Tibial nerve (tissue), 4 donors: ENCODE measurements around the gene GIT1.

ENCODE experiments used
- EP300 ChIP-seq, 2 donors: sonication (generic); formaldehyde crosslinking; IDR thresholded peaks; one replicate each; pipeline ENCODE4 v1.6.1; 2017; ENCODE audit warnings: antibody characterized with exemption in 2 of 2, mild to moderate bottlenecking in 1 of 2
- POLR2A ChIP-seq, 2 donors: fragments of 450-650 bp; IDR thresholded peaks; one replicate each; pipeline ENCODE4 v1.6.1; 2017; ENCODE audit warnings: antibody characterized with exemption in 2 of 2, mild to moderate bottlenecking in 2 of 2, moderate library complexity in 2 of 2
- TF ChIP-seq, protein P1 (sequence below), 5 experiments: fragments of 200-600 bp in 3 of 5; fragments of 450-650 bp in 2 of 5; sonication (generic) in 3 of 5; IDR thresholded peaks; one replicate each; pipeline ENCODE4 v1.5.1; 2016 to 2019; ENCODE audit warnings: antibody characterized with exemption in 5 of 5, mild to moderate bottlenecking in 3 of 5, moderate library complexity in 2 of 5

DNA sequence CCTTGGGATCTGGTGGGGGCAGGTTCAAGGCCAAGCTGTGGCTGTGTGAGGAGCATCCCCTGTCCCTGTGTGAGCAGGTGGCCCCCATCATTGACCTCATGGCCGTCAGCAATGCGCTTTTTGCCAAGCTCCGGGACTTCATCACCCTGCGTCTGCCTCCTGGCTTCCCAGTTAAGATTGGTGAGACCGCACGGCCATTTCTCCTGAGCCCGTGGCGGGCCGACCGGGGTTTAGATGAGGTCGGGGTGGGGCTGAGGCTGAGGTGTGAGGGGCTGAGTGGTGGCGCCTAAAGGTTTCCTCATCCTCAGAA is 22.6 kb upstream of the GIT1 start:
- TF ChIP-seq, protein P1, sequence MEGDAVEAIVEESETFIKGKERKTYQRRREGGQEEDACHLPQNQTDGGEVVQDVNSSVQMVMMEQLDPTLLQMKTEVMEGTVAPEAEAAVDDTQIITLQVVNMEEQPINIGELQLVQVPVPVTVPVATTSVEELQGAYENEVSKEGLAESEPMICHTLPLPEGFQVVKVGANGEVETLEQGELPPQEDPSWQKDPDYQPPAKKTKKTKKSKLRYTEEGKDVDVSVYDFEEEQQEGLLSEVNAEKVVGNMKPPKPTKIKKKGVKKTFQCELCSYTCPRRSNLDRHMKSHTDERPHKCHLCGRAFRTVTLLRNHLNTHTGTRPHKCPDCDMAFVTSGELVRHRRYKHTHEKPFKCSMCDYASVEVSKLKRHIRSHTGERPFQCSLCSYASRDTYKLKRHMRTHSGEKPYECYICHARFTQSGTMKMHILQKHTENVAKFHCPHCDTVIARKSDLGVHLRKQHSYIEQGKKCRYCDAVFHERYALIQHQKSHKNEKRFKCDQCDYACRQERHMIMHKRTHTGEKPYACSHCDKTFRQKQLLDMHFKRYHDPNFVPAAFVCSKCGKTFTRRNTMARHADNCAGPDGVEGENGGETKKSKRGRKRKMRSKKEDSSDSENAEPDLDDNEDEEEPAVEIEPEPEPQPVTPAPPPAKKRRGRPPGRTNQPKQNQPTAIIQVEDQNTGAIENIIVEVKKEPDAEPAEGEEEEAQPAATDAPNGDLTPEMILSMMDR (IDR thresholded peaks at IDR 0.05), result no peak
- no peak for TF ChIP-seq POLR2A (IDR thresholded peaks at IDR 0.05)
- no peak for TF ChIP-seq EP300 (IDR thresholded peaks at IDR 0.05)
